ENCODE measurements around the gene NME5.

- TF ChIP-seq ADNP (tag; IDR thresholded peaks at IDR 0.05) (no peak), ZNF436 (CRISPR knock-in tag; IDR thresholded peaks at IDR 0.05) (no peak)
These were observed 36.5 kb downstream of the NME5 start for GRCh38 chr5:138102454-138103318.
